ENCODE data around the gene AOC3.
A peak's percentile ranks its signal among the peaks of the same experiment; 100 is the strongest.
"Not testable (repeated sequence)": the region's sequence is repeated elsewhere in the genome, so short reads cannot be mapped to it uniquely, and the experiment has no call there.

Gene AOC3

DNA sequence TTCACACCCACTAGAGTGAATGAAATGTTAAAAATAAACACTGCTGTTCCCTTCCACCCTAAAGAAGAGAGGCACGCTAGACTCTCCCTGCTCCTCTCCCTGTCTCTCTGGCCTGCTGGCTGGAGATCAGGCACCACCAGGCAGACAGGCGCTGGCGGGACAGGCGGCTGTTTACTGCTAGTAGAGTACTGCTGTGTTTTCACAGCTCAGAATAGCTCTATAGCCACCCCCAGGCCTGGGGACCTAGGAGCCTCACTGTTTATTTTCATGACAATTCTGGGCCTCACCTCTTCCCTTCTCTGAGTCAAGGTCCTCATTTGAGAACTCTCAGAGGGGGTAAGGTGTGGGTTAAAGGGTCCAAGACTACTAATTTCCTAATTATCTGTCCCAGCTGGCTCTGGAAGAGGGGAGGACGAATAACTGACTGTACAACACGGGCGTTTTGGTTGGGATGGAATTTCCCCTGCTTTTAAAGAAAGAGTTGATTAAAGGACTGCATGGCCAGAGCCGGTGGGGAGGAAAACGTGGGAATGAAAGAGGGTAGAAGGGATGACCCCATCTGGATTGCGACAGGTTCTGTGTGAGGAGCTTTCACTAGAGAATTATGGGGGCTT, 40.6 kb downstream of the AOC3 start:
- no peak for DNase-seq (ENCODE audit: low spot score)

DNA sequence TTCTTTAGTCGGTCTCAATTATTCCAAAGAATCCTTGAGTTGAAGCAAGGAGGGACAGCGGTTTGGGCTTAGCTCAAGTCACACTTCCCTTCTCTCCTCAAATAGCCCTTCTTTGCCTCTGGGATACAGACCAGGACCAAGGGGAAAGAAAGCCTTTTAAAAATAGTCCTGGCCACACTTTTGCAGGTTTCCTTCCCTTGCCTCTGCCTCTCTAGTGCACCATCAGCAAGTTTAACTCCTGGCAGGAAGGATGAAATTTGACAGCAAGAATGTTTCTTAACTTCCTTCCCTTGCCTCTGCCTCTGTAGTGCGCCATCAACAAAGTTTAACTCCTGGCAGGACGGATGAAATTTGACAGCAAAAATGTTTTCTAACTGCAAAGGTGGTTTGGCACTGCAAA, 42.4 kb downstream of the AOC3 start:
- no peak for DNase-seq (ENCODE audit: low spot score)

DNA sequence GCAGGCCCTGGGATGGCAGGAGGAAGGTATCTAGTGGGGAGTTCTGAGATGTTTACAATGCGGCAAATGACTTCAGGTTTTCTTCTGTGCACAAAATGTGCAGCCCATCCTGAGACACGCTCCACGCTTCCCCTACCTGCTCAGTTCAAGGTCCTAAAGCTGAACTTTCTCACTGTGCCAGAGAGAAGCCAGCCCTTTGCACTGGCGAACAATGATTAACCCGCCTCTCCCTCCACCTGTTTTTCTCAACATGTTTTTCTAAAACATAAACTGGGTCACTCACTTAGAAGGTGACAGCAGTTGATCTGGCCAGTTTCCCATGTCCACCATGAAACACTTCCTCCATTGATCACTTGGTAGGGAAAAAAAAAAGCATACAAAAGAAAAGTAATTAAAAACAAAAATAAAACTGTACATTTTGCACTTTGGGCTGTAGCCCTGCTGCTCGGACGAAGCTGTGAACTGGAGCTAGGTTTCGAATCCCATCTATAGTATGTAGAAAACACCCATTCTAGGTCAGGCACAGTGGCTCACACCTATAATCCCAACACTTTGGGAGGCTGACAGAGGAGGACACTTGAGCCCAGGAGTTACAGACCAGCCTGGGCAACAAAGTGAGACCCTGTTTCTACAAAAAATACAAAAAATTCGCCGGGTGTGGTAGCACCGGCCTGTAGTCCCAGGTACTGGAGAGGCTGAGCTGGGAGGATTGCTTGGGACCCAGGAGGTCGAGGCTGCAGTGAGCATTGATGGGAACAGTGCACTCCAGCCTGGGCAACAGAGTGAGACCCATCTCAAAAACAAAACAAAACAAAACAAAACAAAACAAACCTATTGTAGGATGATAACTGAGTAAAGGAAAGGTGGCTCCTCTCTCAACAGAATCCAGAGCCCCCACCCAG, 43.5 kb downstream of the AOC3 start:
- DNase-seq (ENCODE audit: low spot score) = peak; percentile 21

DNA sequence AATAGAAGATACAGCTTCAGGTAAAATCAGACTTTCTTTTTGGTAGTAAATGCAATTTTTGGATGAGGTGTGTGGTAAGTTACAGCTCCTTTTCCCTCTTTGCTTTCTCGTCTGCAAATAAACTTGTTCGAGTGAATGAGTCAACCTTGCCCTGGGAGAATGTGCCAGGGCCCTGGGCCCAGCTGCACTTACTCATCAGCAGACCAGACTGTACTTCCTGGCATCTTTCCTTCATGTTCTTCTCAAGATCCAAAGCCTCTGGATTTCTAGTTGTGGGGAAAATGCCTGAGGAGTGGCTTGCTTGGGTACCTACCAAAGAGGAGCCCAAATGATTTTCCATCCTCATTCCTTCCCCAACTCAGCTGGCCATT, 44.2 kb downstream of the AOC3 start:
- DNase-seq (ENCODE audit: low spot score) = peak; percentile 28

DNA sequence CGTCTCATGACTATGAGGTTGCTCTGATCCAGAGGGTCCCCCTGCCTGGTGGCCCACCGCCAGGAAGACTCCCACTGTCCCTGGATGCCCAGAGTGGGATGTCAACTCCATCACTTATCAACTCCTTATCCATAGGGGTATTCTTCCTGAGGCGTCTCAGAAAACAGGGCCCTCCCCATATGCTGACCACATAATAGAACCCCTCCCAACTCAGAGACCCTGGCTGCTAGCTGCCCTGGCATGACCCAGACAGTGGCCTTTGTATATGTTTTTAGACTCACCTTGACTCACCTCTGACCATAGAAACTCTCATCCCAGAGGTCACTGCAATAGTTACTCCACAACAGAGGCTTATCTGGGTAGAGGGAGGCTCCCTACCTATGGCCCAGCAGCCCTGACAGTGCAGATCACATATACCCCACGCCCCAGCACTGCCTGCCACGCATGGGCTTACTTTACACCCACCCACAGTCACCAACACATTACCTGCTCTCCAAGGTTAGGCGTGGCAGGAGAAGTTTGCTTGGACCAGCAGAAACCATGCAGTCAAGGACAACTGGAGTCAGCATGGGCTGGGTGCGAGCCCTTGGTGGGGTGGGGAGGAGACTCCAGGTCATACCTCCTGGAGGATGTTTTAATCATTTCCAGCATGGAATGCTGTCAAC, 47.3 kb downstream of the AOC3 start:
- peak; percentile 29 for DNase-seq (ENCODE audit: low spot score)

DNA sequence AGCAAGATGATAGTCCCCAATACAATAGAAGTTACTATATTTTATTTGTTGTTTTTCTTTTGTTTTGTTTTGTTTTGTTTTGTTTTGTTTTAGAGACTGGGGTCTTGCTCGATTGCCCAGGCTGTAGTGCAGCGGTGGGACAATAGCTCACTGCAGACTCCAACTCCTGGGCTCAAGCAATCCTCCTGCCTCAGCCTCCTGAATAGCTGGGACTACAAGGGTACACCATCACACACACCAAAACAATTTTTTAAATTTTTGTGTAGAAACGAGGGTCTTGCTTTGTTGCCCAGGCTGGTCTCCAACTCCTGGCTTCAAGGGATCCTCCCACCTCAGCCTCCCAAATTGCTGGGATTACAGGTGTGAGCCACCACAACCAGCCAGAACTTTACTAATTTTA, 49.0 kb downstream of the AOC3 start:
- not testable (repeated sequence) for DNase-seq (ENCODE audit: low spot score)

DNA sequence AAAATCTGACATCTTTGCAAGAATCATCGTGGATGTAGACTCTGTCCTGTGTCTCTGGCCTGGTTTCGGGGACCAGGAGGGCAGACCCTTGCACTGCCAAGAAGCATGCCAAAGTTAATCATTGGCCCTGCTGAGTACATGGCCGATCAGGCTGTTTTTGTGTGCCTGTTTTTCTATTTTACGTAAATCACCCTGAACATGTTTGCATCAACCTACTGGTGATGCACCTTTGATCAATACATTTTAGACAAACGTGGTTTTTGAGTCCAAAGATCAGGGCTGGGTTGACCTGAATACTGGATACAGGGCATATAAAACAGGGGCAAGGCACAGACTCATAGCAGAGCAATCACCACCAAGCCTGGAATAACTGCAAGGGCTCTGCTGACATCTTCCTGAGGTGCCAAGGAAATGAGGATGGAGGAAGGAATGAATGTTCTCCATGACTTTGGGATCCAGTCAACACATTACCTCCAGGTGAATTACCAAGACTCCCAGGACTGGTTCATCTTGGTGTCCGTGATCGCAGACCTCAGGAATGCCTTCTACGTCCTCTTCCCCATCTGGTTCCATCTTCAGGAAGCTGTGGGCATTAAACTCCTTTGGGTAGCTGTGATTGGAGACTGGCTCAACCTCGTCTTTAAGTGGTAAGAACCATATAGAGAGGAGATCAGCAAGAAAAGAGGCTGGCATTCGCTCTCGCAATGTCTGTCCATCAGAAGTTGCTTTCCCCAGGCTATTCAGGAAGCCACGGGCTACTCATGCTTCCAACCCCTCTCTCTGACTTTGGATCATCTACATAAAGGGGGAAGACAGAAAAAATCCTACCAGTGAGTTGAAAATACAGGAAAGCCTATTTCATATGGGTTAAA, 49.7 kb downstream of the AOC3 start, which contains the start of gene G6PC1:
TSS of gene G6PC1 (plus strand) at position 340 of the 872 bp plus-strand sequence. CDS start at position 418, 78 bp downstream.
- no peak for DNase-seq (ENCODE audit: low spot score)

DNA sequence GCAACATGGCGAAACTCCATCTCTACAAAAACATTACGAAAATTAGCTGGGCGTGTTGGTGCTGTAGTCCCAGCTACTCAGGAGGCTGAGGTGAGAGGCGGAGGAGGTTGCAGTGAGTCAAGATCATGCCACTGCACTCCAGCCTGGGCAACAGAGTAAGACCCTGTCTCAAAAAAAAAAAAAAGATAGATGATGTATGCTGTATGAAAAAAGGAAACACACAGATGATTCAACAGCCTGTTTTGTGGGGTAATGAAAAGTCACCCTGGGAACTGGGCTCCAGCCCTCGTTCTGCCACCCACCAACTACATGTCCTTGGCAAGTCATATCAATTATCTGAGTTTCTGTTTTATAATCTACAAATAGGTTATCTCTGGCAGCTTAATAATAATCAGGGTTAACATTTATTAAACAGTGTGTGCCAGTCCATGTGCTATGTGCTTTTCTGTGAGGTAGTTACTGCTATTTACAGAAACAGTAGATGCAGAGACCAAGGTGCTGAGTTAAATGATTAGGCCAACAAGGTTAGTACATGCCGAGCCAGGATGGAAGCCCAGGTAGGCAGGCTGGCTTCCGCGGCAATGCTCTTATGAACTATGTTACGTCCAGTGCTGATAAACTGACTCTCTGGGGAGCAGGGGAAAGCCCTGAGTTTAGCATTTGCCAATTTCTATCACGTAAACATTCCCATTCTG, 50.7 kb downstream of the AOC3 start:
- DNase-seq (ENCODE audit: low spot score) = no peak

DNA sequence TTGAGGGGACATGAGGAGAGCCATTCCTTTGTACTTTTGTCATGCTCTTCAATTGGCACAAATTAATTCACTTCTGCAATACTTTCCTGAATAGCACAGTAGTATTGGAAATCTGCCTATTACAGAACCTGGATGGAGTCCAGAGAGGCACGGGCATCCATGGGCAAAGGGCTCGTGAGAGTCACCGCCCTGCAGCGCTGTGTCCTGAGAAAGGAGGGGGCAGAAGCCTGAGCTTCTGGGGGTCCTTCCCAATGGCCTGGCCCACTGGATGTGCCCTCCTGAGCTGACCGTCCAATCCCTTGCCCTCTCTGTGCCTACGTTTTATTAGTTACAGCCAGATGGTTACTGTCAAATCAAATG, 53.1 kb downstream of the AOC3 start:
- peak; percentile 30 for DNase-seq (ENCODE audit: low spot score)

DNA sequence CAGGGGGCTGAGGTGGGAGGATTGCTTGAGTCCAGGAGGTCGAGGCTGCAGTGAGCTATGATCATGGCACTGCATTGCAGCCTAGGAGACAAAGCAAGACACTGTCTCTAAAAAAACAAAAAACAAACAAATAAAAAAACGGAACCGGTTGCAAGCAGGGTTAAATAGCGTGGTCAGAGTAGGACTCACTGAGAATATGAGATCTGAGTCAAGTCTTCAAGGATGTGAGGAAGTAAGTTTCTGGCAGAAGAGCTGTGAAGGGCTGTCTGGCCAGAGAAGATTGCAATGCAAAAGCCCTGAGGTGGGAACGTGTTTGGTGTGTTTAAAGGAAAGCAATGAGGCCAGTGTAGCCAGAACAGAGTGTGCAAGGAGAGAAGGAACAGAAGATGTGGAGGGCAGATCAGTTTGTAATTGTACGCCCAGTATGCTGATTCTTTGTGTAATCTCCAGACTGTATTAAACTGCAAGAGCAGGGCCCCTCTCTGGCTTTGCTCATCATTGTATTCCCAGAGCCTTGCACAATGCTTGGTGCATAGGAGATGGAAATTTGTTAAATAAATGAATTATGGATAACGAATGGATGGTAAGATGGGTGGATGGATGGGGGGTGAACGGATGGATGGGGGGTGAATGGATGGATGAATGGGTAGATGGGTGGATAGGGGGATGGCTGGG, 55.9 kb downstream of the AOC3 start:
- DNase-seq (ENCODE audit: low spot score) = no peak

All from D341Med (cell line).